Astrocyte (in vitro differentiated cells and primary cell): ENCODE results near the gene AOAH.

Experiments
- EZH2 ChIP-seq: IDR thresholded peaks from 2 replicates; pipeline ENCODE4 v1.6.1; 2012; ENCODE audit warnings: mild to moderate bottlenecking, low read length, inconsistent platforms; ENCODE audit not compliant: insufficient read depth
- TF ChIP-seq, protein P1 (sequence below): IDR thresholded peaks from 2 replicates; pipeline ENCODE4 v1.5.1; 2011; ENCODE audit warnings: low read depth, mild to moderate bottlenecking, inconsistent platforms, low read length, moderate library complexity; ENCODE audit not compliant: insufficient read depth

DNA sequence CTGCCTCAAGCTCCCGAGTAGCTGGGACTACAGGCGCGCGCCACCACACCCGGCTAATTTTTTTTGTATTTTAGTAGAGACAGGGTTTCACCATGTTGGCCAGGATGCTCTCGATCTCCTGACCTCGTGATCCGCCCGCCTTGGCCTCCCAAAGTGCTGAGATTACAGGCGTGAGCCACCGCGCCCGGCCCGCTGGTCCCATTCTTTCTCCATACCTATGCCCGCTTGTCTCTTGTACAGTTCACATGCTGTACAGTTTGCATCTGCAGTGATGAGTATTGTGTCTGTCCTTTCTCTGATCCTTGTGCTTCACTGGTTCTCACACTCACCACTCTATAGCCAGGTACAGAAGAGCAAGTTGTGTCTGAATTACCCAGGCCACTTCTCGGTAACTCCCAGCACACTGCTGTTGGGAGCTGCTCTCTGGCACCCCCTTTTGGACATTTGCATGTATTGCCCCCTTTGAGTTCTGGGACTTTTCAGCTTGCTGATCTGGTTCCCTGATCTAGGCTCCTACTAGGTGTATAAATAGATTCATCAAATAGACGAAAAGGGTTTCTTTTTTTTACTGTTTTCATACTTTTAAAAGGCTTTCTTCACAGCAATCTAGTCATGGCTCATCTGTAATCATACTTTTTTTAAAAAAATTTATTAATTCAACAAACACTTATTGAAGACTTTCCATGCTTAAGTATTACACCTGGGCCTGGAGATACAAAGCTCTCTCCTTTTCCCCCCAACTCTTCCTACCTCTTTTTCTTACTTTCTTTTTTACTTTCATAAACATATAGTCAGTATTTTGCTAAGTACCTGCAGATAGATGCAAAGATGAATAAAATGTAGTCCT, 53.5 kb downstream of the AOAH start:
- TF ChIP-seq, protein P1, sequence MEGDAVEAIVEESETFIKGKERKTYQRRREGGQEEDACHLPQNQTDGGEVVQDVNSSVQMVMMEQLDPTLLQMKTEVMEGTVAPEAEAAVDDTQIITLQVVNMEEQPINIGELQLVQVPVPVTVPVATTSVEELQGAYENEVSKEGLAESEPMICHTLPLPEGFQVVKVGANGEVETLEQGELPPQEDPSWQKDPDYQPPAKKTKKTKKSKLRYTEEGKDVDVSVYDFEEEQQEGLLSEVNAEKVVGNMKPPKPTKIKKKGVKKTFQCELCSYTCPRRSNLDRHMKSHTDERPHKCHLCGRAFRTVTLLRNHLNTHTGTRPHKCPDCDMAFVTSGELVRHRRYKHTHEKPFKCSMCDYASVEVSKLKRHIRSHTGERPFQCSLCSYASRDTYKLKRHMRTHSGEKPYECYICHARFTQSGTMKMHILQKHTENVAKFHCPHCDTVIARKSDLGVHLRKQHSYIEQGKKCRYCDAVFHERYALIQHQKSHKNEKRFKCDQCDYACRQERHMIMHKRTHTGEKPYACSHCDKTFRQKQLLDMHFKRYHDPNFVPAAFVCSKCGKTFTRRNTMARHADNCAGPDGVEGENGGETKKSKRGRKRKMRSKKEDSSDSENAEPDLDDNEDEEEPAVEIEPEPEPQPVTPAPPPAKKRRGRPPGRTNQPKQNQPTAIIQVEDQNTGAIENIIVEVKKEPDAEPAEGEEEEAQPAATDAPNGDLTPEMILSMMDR, result peak; percentile 98
- no peak for TF ChIP-seq EZH2
